ENCODE results near the gene C17orf113.

Gene C17orf113

GRCh38 chr17:42072323-42073187, 22.2 kb upstream of the C17orf113 start:
- no peak for DNase-seq

- DNase-seq, result no peak
Observed at GRCh38 chr17:42071810-42072209, 21.4 kb upstream of the C17orf113 start.

- DNase-seq, result no peak
Observed at GRCh38 chr17:42068979-42069378, 18.6 kb upstream of the C17orf113 start.

GRCh38 chr17:42067371-42068091, 17.1 kb upstream of the C17orf113 start:
- peak; percentile 81 for DNase-seq

GRCh38 chr17:42065201-42065600, 14.8 kb upstream of the C17orf113 start:
- no peak for DNase-seq

GRCh38 chr17:42062681-42063080, 12.3 kb upstream of the C17orf113 start:
- no peak for DNase-seq

- DNase-seq, result no peak
Observed at GRCh38 chr17:42061646-42062487, 11.5 kb upstream of the C17orf113 start.

GRCh38 chr17:42060231-42060630, 9.8 kb upstream of the C17orf113 start:
- no peak for DNase-seq

GRCh38 chr17:42059815-42060214, 9.4 kb upstream of the C17orf113 start:
- no peak for DNase-seq

GRCh38 chr17:42058063-42058462, 7.7 kb upstream of the C17orf113 start:
- DNase-seq, result no peak

- no peak for DNase-seq
Observed at GRCh38 chr17:42056635-42057034, 6.2 kb upstream of the C17orf113 start.

GRCh38 chr17:42055496-42055895, 5.1 kb upstream of the C17orf113 start:
- no peak for DNase-seq

GRCh38 chr17:42055027-42055426, 4.6 kb upstream of the C17orf113 start:
- DNase-seq, result no peak

- DNase-seq, result no peak
Observed at GRCh38 chr17:42053731-42054500, 3.5 kb upstream of the C17orf113 start.

- DNase-seq, result no peak
Observed at GRCh38 chr17:42052346-42052877, 2.0 kb upstream of the C17orf113 start.

GRCh38 chr17:42051645-42052044, 1.2 kb upstream of the C17orf113 start:
- DNase-seq, result no peak

- no peak for DNase-seq
Observed at GRCh38 chr17:42051013-42051400, 606 bp upstream of the C17orf113 start.

- no peak for DNase-seq
Observed at GRCh38 chr17:42049834-42050392, 488 bp downstream of the C17orf113 start.

GRCh38 chr17:42047343-42047742, 3.1 kb downstream of the C17orf113 start:
- DNase-seq, result no peak

- DNase-seq, result no peak
Observed at GRCh38 chr17:42045719-42046118, 4.7 kb downstream of the C17orf113 start.

- DNase-seq, result no peak
Observed at GRCh38 chr17:42042598-42043319, 7.6 kb downstream of the C17orf113 start.
